OCI-LY1 (cell line): ENCODE data around the gene APOA4.

Source experiments
- CTCF ChIP-seq: fragments of 200-600 bp; sonication (generic), shearing (Covaris generic); IDR thresholded peaks from 2 replicates; pipeline ENCODE4 v1.5.1; 2017; ENCODE audit warnings: mild to moderate bottlenecking, antibody characterized with exemption, low read length, moderate library complexity, mixed read lengths
- EZH2 ChIP-seq: fragments of 200-600 bp; sonication (generic), shearing (Covaris generic); IDR thresholded peaks from 2 replicates; pipeline ENCODE4 v1.8.0; 2017; ENCODE audit warnings: borderline replicate concordance, mixed run types, mild to moderate bottlenecking, antibody characterized with exemption, low read length, moderate library complexity, mixed read lengths

- TF ChIP-seq EZH2 (no peak), CTCF (no peak)
Measured at GRCh38 chr11:116866804-116867455, 43.8 kb upstream of the APOA4 start.
